Kidney (tissue), 14 donors: ENCODE data around the gene BHLHA15. TPM values are rescaled to one million over a fixed set of nuclear protein-coding genes. Genes with fewer than 3 reads are reported as not detected.
A peak's percentile ranks its signal among the peaks of the same experiment; 100 is the strongest.

Source experiments
- DNase-seq, 5 donors: peaks; one replicate each; pipeline ENCODE4 v3.0.0-alpha.2; 2013 to 2020
- FAIRE-seq: peaks from 2 replicates; lab custom pipeline; 2012; peaks lifted over from hg19 to GRCh38; lab: Jason Lieb, UNC
- H3K27ac ChIP-seq, 2 donors: one replicate each; pipeline ENCODE4 v1.7.0; 2013; ENCODE audit warnings: low read depth in 2 of 2, low read length in 2 of 2, inconsistent platforms in 1 of 2
- H3K27me3 ChIP-seq: one replicate; pipeline ENCODE4 v1.7.1; 2013; ENCODE audit warnings: low read length, inconsistent platforms; ENCODE audit not compliant: control insufficient read depth, insufficient read depth
- H3K36me3 ChIP-seq, 3 donors: one replicate each; pipeline versions ENCODE4 v1.7.0 to v1.7.1; 2013; ENCODE audit warnings: low read length in 3 of 3, control low read depth in 1 of 3, inconsistent platforms in 1 of 3; ENCODE audit not compliant: insufficient read depth in 3 of 3, control insufficient read depth in 2 of 3
- H3K4me1 ChIP-seq, 3 donors: one replicate each; pipeline versions ENCODE4 v1.7.0 to v1.7.1; 2013; ENCODE audit warnings: low read length in 3 of 3, inconsistent platforms in 1 of 3, low read depth in 1 of 3; ENCODE audit not compliant: control insufficient read depth in 2 of 3, insufficient read depth in 2 of 3
- H3K4me3 ChIP-seq, 3 donors: one replicate each; pipeline versions ENCODE4 v1.7.0 to v1.8.1; 2013; ENCODE audit warnings: low read length in 3 of 3, control low read depth in 1 of 3, inconsistent platforms in 1 of 3
- H3K9ac ChIP-seq, 3 donors: one replicate each; pipeline versions ENCODE4 v1.7.0 to v1.7.1; 2013; ENCODE audit warnings: low read length in 3 of 3, control low read depth in 1 of 3, inconsistent platforms in 1 of 3
- H3K9me3 ChIP-seq, 3 donors: one replicate each; pipeline versions ENCODE4 v1.7.0 to v1.7.1; 2013; ENCODE audit warnings: low read length in 3 of 3, control low read depth in 1 of 3, inconsistent platforms in 1 of 3; ENCODE audit not compliant: control insufficient read depth in 2 of 3, insufficient read depth in 1 of 3
- CTCF ChIP-seq: IDR thresholded peaks from 3 replicates; pipeline ENCODE4 v1.5.1; 2012; ENCODE audit warnings: mild to moderate bottlenecking, moderate library complexity, borderline replicate concordance; ENCODE audit not compliant: insufficient read depth; ENCODE audit errors: extremely low read depth
- intact Hi-C: fragments of 100-400 bp; cut with DNase I; formaldehyde crosslinking; loops from one replicate; pipeline ENCODE4 v1.11.1; 2022
- polyA plus RNA-seq: library from polyadenylated mRNA; stranded (reverse); fragments of 350-450 nt; fragmentation: Illumina TruSeq; extraction: RNeasy Lipid Tissue Mini Kit (QIAGEN cat#74804); gene quantifications from one replicate; pipeline ENCODE4 v1.2.3, GENCODE V29; 2014; ENCODE audit warnings: low read depth, low replicate concordance; ENCODE audit not compliant: insufficient read depth
- total RNA-seq: library from RNA; stranded (reverse); fragmentation: NEBNext Ultra II Directional; extraction: Animal tissue kit (Norgen Biotek cat#: 25700); gene quantifications from one replicate; pipeline ENCODE4 v1.2.1, GENCODE V29; 2021
- donor health status: control.
- donor health status: control.
- donor health status: control.
- donor health status: control.
- donor health status: control.
- donor health status: DM: yes; HTN: yes; CAD: no.
- donor health status: Normal renal cell carcinoma (clear cell type).

Gene BHLHA15
- total and polyA plus RNA-seq, 2 donors from 2014 or later, result 3.1 TPM; not detected in 1

GRCh38 chr7:98248156-98248555, 36.9 kb downstream of the BHLHA15 start:
- intact Hi-C loops, result no loop called here
- Histone ChIP-seq H3K36me3 (peaks cover 0 to 3% (median 0%) of the 10 kb centered on the region in 3 donors), H3K9me3 (no peaks in the 10 kb centered on the region), H3K27ac (peak overlapping the region in 1 of 2 donors; percentile 36), H3K4me3 (no peak overlapping the region), H3K9ac (no peak overlapping the region), H3K27me3 (no peaks in the 10 kb centered on the region), H3K4me1 (peaks cover 0 to 14% (median 9%) of the 10 kb centered on the region in 3 donors)
- FAIRE-seq, result no peak
- TF ChIP-seq CTCF, result no peak
- DNase-seq, result no peak

GRCh38 chr7:98249106-98249505, 37.9 kb downstream of the BHLHA15 start:
- Histone ChIP-seq H3K4me3 (no peak overlapping the region), H3K9ac (no peak overlapping the region), H3K9me3 (no peaks in the 10 kb centered on the region), H3K36me3 (peaks cover 0 to 3% (median 0%) of the 10 kb centered on the region in 3 donors), H3K4me1 (peaks cover 0 to 14% (median 12%) of the 10 kb centered on the region in 3 donors), H3K27ac (peak overlapping the region; percentile 11 to 47), H3K27me3 (no peaks in the 10 kb centered on the region)
- no peak for FAIRE-seq
- TF ChIP-seq CTCF, result no peak
- intact Hi-C loops, result no loop called here
- no peak for DNase-seq

- no peak for FAIRE-seq
- intact Hi-C loops, result no loop called here
- H3K27ac ChIP-seq, result no peak overlapping the region
- no peaks in the 10 kb centered on the region for H3K36me3 ChIP-seq
- TF ChIP-seq CTCF, result no peak
- H3K4me3 ChIP-seq, result peak overlapping the region in 2 of 3 donors; percentile 70 to 97
- peaks cover 0 to 14% (median 12%) of the 10 kb centered on the region in 3 donors for H3K4me1 ChIP-seq
- DNase-seq, result no peak
- no peaks in the 10 kb centered on the region for H3K27me3 ChIP-seq
- no peaks in the 10 kb centered on the region for H3K9me3 ChIP-seq
- H3K9ac ChIP-seq, result peak overlapping the region in 1 of 3 donors; percentile 77
Observed at GRCh38 chr7:98250789-98251188, 39.5 kb downstream of the BHLHA15 start.

DNA sequence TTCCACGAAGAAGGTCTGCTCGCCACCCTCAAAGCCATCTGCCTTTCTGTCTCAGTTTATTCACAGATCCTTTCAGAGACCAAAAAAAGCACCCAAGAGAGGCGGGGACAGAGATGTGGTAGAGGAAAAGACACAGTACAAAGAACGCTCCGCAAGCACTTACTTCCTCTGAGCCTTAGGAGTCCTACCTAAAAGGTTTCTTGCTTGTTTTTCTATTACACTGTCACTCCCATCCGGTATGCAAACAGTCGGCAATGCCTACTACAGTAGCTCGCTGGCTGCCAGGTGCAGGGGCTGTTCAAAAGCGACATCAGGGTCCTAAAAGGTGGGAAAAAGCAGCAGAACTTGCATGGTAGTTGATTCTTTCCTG, 40.0 kb downstream of the BHLHA15 start:
- peak overlapping the region; percentile 70 to 97 (median 86) for H3K4me3 ChIP-seq
- FAIRE-seq (no peak), DNase-seq (peak in 1 of 5 donors; percentile 23)
- H3K9ac ChIP-seq, result peak overlapping the region in 2 of 3 donors; percentile 77 to 90
- no peak for TF ChIP-seq CTCF
- peak overlapping the region; percentile 75 to 89 for H3K27ac ChIP-seq
- no peaks in the 10 kb centered on the region for H3K36me3 ChIP-seq
- no peaks in the 10 kb centered on the region for H3K27me3 ChIP-seq
- no peaks in the 10 kb centered on the region for H3K9me3 ChIP-seq
- peaks cover 0 to 14% (median 12%) of the 10 kb centered on the region in 3 donors for H3K4me1 ChIP-seq
- intact Hi-C loops, result no loop called here
